Omental fat pad (tissue), 4 donors: ENCODE results near the gene TULP3. TPM values are rescaled to one million over a fixed set of nuclear protein-coding genes. Genes with fewer than 3 reads are reported as not detected.
"Not testable (repeated sequence)": the region's sequence is repeated elsewhere in the genome, so short reads cannot be mapped to it uniquely, and the experiment has no call there.

ENCODE experiments used
- ATAC-seq: fragments of 150-250 bp; one replicate; pipeline ENCODE4 v1.9.1; 2016; ENCODE audit warnings: mild to moderate bottlenecking, moderate library complexity; ENCODE audit not compliant: low FRiP score
- DNase-seq: peaks from one replicate; pipeline ENCODE4 v3.0.0-alpha.2; 2019; ENCODE audit warnings: low spot score
- CTCF ChIP-seq, 3 donors: fragments of 450-650 bp; IDR thresholded peaks; one replicate each; pipeline ENCODE4 v1.5.1; 2016 to 2017; ENCODE audit warnings: antibody characterized with exemption in 3 of 3, mild to moderate bottlenecking in 3 of 3, moderate library complexity in 2 of 3
- total RNA-seq, 4 donors: library from RNA; depleted of rRNA; stranded (reverse); fragments of >200 nt; gene quantifications; one replicate each; pipeline ENCODE4 v1.1.0, GENCODE V29; 2016

TULP3 gene
- total RNA-seq, 4 donors from 2014 or later, result 7.8 to 25.4 (median 21.1) TPM

- ATAC-seq (no peak), DNase-seq (no peak)
- TF ChIP-seq CTCF (IDR thresholded peaks at IDR 0.05), result no peak
Measured at GRCh38 chr12:2858944-2859421, 31.7 kb upstream of the TULP3 start.

GRCh38 chr12:2860170-2860569, 30.5 kb upstream of the TULP3 start:
- ATAC-seq (no peak), DNase-seq (no peak)
- no peak for TF ChIP-seq CTCF (IDR thresholded peaks at IDR 0.05)

GRCh38 chr12:2862876-2863275, 27.8 kb upstream of the TULP3 start:
- DNase-seq (no peak), ATAC-seq (no peak)
- TF ChIP-seq CTCF (IDR thresholded peaks at IDR 0.05), result no peak

GRCh38 chr12:2863402-2863801, 27.3 kb upstream of the TULP3 start:
- DNase-seq, ATAC-seq: not testable (repeated sequence)

GRCh38 chr12:2864198-2864597, 26.5 kb upstream of the TULP3 start:
- ATAC-seq, result no peak
- DNase-seq, result no peak
- TF ChIP-seq CTCF (IDR thresholded peaks at IDR 0.05), result no peak

- DNase-seq, ATAC-seq: not testable (repeated sequence)
Measured at GRCh38 chr12:2868986-2869632, 21.6 kb upstream of the TULP3 start.

GRCh38 chr12:2876431-2877046, 14.2 kb upstream of the TULP3 start:
- no peak for DNase-seq
- peak; percentile 48 for ATAC-seq
- no peak for TF ChIP-seq CTCF (IDR thresholded peaks at IDR 0.05)
